IPS-18a (cell line): Measurements from ENCODE around the gene CPNE4.

Experiments
- H3K27ac ChIP-seq: one replicate; pipeline ENCODE4 v1.5.1; 2013; ENCODE audit warnings: low read length
- H3K27me3 ChIP-seq: one replicate; pipeline ENCODE4 v1.6.1; 2013; ENCODE audit warnings: mild to moderate bottlenecking, low read length; ENCODE audit not compliant: control insufficient read depth, insufficient read depth
- H3K36me3 ChIP-seq: one replicate; pipeline ENCODE4 v1.6.1; 2013; ENCODE audit warnings: low read depth, low read length; ENCODE audit not compliant: control insufficient read depth
- H3K4me1 ChIP-seq: one replicate; pipeline ENCODE4 v1.6.1; 2013; ENCODE audit warnings: low read depth, low read length; ENCODE audit not compliant: control insufficient read depth
- H3K4me3 ChIP-seq: one replicate; pipeline ENCODE4 v1.5.1; 2013; ENCODE audit warnings: low read length
- H3K9ac ChIP-seq: one replicate; pipeline ENCODE4 v1.6.1; 2013; ENCODE audit warnings: mild to moderate bottlenecking, low read length, moderate library complexity
- H3K9me3 ChIP-seq: one replicate; pipeline ENCODE4 v1.6.1; 2013; ENCODE audit warnings: low read depth, low read length; ENCODE audit not compliant: control insufficient read depth

CPNE4 gene

DNA sequence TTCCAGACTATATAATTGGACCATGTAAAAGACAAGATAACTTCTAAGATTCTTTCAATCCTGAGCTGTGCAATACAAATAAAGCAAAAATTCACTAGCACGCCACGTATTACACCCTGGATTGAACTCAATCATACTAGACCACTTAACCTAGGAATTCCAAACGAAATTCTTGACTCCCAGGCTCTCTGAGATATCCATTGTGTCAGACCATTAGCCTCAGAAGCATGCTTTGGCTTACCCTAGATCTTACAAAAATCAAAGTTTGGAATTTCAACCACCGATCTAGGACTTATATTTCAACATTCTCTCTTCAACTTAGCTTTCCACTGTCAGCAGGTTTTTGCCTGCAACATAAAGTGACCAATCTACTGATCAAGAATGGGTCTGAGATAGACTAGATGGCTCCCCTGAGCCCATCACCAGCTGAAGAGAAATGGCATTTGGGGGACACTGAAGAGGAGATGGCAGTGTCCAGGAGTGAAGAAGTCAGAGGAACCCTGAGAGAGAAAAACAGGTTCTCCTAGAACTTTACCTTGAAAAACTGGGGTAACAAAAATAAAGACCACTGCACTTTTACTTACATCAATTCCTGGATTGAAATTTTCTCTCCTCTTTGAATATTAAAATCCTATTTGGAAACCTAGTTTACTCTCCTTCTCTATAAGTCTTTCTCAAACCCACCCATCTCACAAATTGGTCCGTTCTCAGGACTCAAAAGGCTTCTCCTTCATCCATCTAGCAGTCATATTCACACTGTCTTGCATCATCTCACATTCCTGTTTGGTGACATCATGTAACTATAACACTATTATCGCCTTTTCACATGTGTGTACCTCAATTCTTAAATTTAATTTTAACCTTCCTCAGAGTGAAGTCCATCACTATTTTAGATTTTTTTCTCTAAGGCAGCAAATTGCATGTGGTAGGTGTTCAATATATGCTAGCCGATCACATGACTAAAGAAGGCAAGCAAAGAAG, 18.5 kb downstream of the CPNE4 start:
- H3K9ac ChIP-seq = no peak overlapping the region
- H3K36me3 ChIP-seq = no peaks in the 10 kb centered on the region
- H3K27ac ChIP-seq = no peak overlapping the region
- no peak overlapping the region for H3K4me3 ChIP-seq
- no peaks in the 10 kb centered on the region for H3K9me3 ChIP-seq
- peaks cover 4% of the 10 kb centered on the region for H3K4me1 ChIP-seq
- no peaks in the 10 kb centered on the region for H3K27me3 ChIP-seq

- Histone ChIP-seq H3K4me1 (peaks cover 12% of the 10 kb centered on the region), H3K27ac (no peak overlapping the region), H3K4me3 (no peak overlapping the region), H3K9me3 (no peaks in the 10 kb centered on the region), H3K9ac (no peak overlapping the region), H3K36me3 (no peaks in the 10 kb centered on the region), H3K27me3 (no peaks in the 10 kb centered on the region)
These were observed 20.7 kb downstream of the CPNE4 start for GRCh38 chr3:132014105-132014504.

GRCh38 chr3:132009241-132009640, 25.6 kb downstream of the CPNE4 start:
- Histone ChIP-seq H3K4me3 (no peak overlapping the region), H3K9ac (no peak overlapping the region), H3K4me1 (peaks cover 18% of the 10 kb centered on the region), H3K9me3 (no peaks in the 10 kb centered on the region), H3K27me3 (no peaks in the 10 kb centered on the region), H3K27ac (no peak overlapping the region), H3K36me3 (no peaks in the 10 kb centered on the region)

- Histone ChIP-seq H3K4me3 (no peak overlapping the region), H3K27ac (no peak overlapping the region), H3K9ac (no peak overlapping the region)
These were observed 26.0 kb downstream of the CPNE4 start for GRCh38 chr3:132008837-132009236.

GRCh38 chr3:132007617-132008016, 27.2 kb downstream of the CPNE4 start:
- H3K4me3 ChIP-seq = no peak overlapping the region
- H3K27ac ChIP-seq = no peak overlapping the region
- H3K36me3 ChIP-seq = no peaks in the 10 kb centered on the region
- no peaks in the 10 kb centered on the region for H3K9me3 ChIP-seq
- H3K27me3 ChIP-seq = no peaks in the 10 kb centered on the region
- H3K9ac ChIP-seq = no peak overlapping the region
- H3K4me1 ChIP-seq = peaks cover 24% of the 10 kb centered on the region

More at GRCh38 chr3:132008837-132009236, 26.0 kb downstream of the CPNE4 start:
- peaks cover 16% of the 10 kb centered on the region for H3K4me1 ChIP-seq
- H3K27me3 ChIP-seq = no peaks in the 10 kb centered on the region
- H3K9me3 ChIP-seq = no peaks in the 10 kb centered on the region
- no peaks in the 10 kb centered on the region for H3K36me3 ChIP-seq

GRCh38 chr3:132006605-132007204, 28.1 kb downstream of the CPNE4 start:
- Histone ChIP-seq H3K9ac (no peak overlapping the region), H3K27ac (no peak overlapping the region), H3K36me3 (no peaks in the 10 kb centered on the region)

GRCh38 chr3:132004571-132004970, 30.2 kb downstream of the CPNE4 start:
- no peaks in the 10 kb centered on the region for H3K27me3 ChIP-seq
- no peak overlapping the region for H3K27ac ChIP-seq
- H3K9ac ChIP-seq = no peak overlapping the region
- no peak overlapping the region for H3K4me3 ChIP-seq
- H3K36me3 ChIP-seq = no peaks in the 10 kb centered on the region
- peaks cover 35% of the 10 kb centered on the region for H3K4me1 ChIP-seq
- H3K9me3 ChIP-seq = no peaks in the 10 kb centered on the region

More at GRCh38 chr3:132006605-132007204, 28.1 kb downstream of the CPNE4 start:
- Histone ChIP-seq H3K9me3 (no peaks in the 10 kb centered on the region), H3K4me1 (peaks cover 33% of the 10 kb centered on the region), H3K4me3 (no peak overlapping the region), H3K27me3 (no peaks in the 10 kb centered on the region)

DNA sequence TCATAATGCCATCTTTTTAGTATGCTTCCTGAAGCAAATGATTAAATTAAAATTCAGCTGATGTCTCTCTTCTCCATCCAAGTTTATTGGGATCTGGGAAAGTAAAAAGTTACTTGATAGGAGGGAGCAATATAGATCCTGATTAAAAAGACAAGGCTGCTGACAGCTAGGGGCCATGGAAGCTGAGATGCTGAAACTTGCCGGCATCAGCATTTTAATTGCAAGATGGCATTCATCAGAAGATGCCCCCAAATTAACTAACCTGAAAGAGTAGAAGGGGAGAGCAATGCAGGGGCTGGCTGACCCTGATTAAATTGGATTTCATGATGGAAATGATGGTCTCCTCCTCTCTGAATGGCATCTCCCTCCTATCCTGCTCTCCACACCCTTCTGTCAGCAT, 31.1 kb downstream of the CPNE4 start:
- Histone ChIP-seq H3K9ac (no peak overlapping the region), H3K9me3 (no peaks in the 10 kb centered on the region), H3K4me3 (no peak overlapping the region), H3K36me3 (no peaks in the 10 kb centered on the region), H3K27ac (no peak overlapping the region), H3K4me1 (peaks cover 37% of the 10 kb centered on the region), H3K27me3 (no peaks in the 10 kb centered on the region)

DNA sequence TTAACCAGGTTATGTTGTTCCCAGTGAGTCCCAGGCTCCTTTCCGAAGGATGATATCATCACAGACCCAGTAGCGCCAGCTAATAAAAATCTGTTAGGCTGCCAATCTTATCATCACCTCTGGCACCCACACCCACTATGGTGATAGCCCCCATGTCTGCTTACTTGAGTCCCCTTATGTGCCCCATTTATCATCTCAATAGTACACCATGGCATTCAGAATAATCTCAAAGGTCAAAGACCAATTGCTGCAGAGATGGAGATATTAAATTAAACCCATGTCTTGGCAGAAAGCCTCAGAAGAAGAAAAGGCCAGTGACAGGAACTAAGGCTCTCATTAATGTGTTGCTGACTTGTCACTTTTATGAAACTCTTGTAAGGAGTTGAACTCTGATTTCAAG, 32.8 kb downstream of the CPNE4 start:
- H3K36me3 ChIP-seq = no peaks in the 10 kb centered on the region
- no peak overlapping the region for H3K27ac ChIP-seq
- H3K4me1 ChIP-seq = peaks cover 50% of the 10 kb centered on the region
- H3K9ac ChIP-seq = no peak overlapping the region
- no peak overlapping the region for H3K4me3 ChIP-seq
- no peaks in the 10 kb centered on the region for H3K27me3 ChIP-seq
- H3K9me3 ChIP-seq = no peaks in the 10 kb centered on the region

GRCh38 chr3:132001036-132001435, 33.8 kb downstream of the CPNE4 start:
- Histone ChIP-seq H3K4me3 (no peak overlapping the region), H3K27ac (no peak overlapping the region), H3K9me3 (no peaks in the 10 kb centered on the region), H3K36me3 (no peaks in the 10 kb centered on the region), H3K27me3 (no peaks in the 10 kb centered on the region), H3K4me1 (peaks cover 45% of the 10 kb centered on the region), H3K9ac (no peak overlapping the region)

DNA sequence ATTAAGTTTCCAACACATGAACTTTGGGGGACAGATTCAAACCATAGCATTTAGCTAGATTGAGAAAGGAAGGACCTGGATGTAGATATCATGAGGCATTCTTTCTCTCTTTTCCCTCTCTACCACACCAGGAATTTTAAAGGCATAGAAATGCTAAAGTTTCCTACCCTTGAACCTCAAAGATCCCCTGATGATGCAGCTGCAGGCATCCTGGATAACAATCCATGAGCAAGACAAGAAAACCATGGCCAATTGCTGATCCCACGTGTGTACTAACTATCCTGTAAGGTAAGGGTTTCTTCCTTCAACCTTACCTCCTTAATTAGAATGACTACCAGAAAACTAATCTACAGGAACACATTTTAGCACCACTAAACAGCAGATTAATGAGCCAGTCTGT, 36.8 kb downstream of the CPNE4 start:
- Histone ChIP-seq H3K4me3 (no peak overlapping the region), H3K9ac (no peak overlapping the region), H3K27ac (no peak overlapping the region), H3K36me3 (no peaks in the 10 kb centered on the region), H3K27me3 (no peaks in the 10 kb centered on the region), H3K4me1 (peaks cover 38% of the 10 kb centered on the region), H3K9me3 (no peaks in the 10 kb centered on the region)
